HG03432 (cell line): ENCODE measurements around the gene SERTAD2.

ENCODE experiments used
- ATAC-seq: cut with Tn5 transposase; IDR thresholded peaks from one replicate; pipeline ENCODE4 v1.9.1; 2021; ENCODE audit warnings: mild to moderate bottlenecking, moderate library complexity; ENCODE audit not compliant: unreplicated experiment

SERTAD2 gene

GRCh38 chr2:64587561-64587960 is 66.2 kb downstream of the SERTAD2 start:
- no peak for ATAC-seq

- no peak for ATAC-seq
Measured at GRCh38 chr2:64586883-64587481, 66.7 kb downstream of the SERTAD2 start.

GRCh38 chr2:64586054-64586453 is 67.7 kb downstream of the SERTAD2 start:
- no peak for ATAC-seq

GRCh38 chr2:64582774-64583340 is 70.9 kb downstream of the SERTAD2 start:
- ATAC-seq, result peak; percentile 92

GRCh38 chr2:64581777-64582539 is 71.8 kb downstream of the SERTAD2 start:
- ATAC-seq, result peak; percentile 36
